NCI-H1436 (cell line): ENCODE data around the gene ARSB.
"Not testable (repeated sequence)": the region's sequence is repeated elsewhere in the genome, so short reads cannot be mapped to it uniquely, and the experiment has no call there.

Experiments
- DNase-seq: peaks from one replicate; lab custom pipeline; 2025; lab: John Stamatoyannopoulos, UW

The ARSB gene

DNA sequence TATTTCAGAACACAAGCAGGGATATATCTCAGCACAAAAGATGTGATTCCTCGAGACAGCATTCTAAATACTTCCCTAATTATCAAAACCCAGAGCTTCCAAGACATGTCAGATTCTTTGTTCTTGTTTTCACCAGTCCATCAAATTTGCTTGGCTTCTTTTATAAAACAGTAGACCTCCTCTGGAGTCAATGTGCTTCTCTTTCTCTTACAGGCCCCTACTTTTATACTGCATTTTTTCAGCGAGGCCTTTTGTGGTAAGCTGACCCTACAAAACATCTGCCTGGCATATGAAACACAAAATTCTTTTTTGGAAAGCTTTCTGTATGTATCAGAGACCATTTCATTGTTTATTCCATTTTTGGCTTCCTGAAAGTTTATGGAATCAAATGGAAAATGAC is 81.8 kb downstream of the ARSB start:
- no peak for DNase-seq

- no peak for DNase-seq
Measured at GRCh38 chr5:78899922-78900362, 85.2 kb downstream of the ARSB start.

DNA sequence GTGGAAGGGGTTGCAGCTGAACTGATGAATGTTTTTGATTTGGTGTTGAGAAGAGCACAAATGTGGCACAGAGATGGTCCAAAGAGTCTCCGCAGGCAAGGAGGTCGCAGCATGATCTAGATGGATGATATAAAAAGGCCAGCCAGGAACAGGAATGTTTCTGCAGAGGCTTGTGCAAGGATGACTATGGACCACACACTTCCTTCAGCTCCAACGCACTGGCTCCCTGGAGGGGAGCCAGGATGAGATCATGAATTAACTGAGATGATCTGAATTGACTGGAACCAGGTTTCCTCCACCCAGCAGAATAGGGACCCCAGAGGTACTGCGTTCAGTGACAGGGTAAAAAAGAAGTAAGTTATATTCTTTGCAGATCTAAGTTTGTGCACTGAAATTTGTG is 89.0 kb downstream of the ARSB start:
- DNase-seq: no peak

GRCh38 chr5:78895616-78896015 is 89.5 kb downstream of the ARSB start:
- no peak for DNase-seq

DNA sequence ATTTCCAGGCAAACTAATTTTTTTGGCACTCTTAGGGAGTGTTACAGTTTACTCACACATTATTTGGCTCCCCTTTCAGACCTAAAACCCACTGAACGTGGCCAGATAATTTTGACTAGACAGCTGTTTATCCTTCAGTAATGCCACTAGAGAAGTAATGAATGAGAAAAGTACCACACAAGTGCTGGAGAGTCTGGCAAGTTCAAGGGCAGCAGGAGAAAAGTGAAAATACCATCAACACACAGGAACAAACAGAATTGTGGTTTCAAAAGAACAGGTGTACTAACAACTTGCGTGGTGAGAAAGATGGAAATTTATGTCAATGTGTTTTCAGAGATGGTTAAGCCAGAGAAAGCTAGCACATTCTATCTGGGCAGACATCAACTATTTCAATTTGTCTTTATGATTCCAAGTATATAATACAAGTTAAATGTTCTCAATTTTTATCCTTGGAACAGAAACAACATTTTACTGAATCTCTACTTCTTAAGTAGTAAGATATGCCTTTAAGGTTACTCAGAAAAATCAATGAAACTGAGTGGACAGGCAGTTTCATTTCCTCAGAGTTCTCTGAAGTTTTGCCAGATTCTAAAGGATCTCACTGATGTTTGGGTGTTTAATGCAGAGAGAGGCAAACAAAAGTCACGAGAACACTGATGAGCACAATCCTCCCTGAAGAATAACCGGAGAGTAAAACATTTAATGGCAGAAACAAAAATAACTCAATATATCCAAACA is 91.0 kb downstream of the ARSB start:
- DNase-seq: no peak

- DNase-seq: no peak
Measured at GRCh38 chr5:78890667-78891379, 94.3 kb downstream of the ARSB start.

- no peak for DNase-seq
Measured at GRCh38 chr5:78889369-78890140, 95.6 kb downstream of the ARSB start.

DNA sequence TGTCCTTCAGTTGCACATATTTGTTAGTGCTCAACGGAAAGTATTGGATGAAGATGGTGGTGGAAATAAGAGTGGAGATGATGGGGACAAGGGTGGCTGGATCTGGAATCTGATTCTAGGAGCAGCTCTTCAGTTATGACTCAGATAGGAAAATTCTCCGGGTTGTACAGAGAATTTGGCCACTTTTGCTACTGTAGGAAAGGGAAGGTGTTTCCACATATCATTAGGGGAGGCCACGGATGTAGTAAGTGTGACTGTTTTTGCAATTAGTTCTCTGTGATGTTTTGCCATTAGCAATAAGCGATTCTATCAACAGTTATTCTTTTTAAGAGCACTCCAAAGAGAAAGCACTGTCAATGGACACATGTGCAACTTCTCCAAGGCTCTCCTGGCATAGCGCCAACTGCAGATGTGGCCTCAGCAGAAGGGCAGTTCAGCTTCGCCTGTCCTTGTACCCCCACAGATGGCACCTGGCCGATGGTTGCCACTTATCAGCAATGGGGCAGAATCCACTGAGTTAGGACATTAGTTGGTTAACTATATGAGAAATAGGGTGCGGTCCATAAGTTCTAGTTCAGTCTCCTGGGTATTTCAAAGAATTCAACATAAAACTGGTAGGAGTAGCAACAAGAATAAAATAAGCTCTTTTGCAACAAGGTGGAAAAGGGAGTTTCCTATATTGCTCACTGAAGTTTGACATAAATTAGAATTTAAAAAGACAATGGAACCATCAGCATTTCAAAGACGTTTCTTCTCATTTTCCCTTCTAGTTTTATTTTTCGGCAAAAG is 96.3 kb downstream of the ARSB start:
- DNase-seq: no peak

DNA sequence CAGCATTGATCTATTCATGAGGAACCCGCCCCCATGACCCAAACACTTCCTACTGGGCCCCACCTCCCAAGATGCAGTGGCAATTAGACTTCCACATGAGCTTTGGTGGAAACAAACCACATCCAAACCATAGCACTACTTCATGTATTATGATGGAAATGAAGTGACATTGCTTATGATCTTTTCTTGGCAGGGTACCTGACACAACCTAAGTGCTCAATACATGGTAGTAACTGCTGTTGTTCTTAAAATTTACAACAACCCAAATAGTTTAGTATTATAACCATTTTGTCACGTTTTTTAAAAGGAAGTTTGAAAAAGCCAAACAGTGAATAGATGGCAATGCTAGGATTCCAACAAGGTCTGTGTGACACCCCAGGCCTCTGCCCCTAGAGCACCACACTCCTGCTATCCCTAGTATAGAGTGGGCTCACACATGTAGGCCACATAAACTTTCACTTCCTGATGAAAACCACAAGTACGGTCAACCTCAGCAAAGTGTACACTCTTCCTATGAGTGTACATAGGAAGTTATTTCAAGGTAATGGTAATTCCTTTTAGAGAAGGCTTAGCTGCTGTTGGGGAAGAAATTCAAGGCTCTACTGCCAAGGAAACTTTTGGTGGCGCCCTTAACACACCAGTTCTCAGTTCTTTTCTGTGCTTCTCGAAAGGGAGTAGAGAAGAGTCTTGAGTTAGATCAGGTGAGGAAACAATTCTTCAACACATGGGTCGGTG is 97.6 kb downstream of the ARSB start:
- no peak for DNase-seq

GRCh38 chr5:78886341-78887230 is 98.5 kb downstream of the ARSB start:
- no peak for DNase-seq

DNA sequence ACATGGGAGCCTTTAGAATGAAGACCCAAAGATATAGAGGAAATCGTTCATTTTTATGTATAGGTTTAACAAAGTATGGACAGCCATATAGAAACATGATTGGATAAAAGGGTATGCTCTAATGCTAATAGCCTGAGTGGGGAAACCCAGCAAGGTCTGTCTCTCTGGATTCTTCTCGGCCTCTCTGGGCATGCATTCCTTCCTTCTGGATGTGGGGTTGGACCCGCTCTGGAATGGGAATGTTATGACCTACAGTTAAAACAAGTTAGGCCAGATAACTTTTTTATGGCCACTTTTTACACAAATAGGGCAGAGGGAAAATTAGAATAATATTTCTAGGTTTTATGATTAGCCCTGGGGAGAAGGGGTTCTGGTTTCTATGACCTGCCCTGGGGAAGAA is 103.2 kb downstream of the ARSB start:
- no peak for DNase-seq

- DNase-seq: no peak
Measured at GRCh38 chr5:78879516-78879915, 105.6 kb downstream of the ARSB start.

- DNase-seq: not testable (repeated sequence)
Measured at GRCh38 chr5:78866076-78866475, 119.0 kb downstream of the ARSB start.

- no peak for DNase-seq
Measured at GRCh38 chr5:78858364-78858763, 126.7 kb downstream of the ARSB start.

DNA sequence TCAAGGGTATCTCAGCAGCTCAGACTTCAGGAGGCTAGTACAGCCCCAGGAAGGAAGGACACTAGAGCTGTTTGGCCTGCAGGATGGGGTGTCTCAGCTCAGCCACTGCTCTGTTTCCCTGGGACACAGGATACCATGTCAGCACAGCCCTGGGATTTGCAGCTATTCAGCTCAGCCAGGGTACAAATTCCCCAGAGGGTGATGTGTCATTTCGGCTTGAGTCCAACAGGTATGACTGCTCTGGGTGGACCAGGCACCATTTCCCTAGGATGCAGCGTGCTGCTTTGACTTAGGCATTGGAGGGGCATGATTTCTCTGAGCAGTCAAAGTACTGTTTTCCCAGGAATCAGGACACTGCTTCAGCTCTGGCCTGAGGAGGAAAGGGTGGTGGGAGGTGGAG is 130.1 kb downstream of the ARSB start:
- DNase-seq: no peak

DNA sequence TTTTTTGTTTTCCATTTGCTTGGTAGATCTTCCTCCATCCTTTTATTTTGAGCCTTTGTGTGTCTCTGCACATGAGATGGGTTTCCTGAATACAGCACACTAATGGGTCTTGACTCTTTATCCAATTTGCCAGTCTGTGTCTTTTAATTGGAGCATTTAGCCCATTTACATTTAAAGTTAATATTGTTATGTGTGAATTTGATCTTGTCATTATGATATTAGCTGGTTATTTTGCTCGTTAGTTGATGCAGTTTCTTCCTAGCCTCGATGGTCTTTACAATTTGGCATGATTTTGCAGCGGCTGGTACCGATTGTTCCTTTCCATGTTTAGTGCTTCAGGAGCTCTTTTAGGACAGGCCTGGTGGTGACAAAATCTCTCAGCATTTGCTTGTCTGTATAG is 133.2 kb downstream of the ARSB start:
- not testable (repeated sequence) for DNase-seq

DNA sequence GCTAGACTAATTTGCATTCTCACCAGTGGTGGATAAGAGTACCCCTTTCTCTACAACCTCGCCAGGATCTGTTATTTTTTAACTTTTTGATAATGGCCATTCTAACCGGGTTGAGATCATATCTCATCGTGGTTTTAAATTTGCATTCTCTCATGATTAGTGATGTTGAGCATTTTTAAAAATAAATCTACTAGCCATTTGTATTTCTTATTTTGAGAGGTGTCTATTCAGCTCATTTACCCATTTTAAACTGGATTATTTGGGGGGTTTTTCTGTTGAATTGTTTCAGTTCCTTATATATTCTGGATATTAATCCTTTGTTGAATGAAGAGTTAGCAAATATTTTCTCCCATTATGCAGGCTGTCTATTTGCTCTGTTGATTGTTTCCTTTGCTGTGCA is 139.6 kb downstream of the ARSB start:
- no peak for DNase-seq

DNA sequence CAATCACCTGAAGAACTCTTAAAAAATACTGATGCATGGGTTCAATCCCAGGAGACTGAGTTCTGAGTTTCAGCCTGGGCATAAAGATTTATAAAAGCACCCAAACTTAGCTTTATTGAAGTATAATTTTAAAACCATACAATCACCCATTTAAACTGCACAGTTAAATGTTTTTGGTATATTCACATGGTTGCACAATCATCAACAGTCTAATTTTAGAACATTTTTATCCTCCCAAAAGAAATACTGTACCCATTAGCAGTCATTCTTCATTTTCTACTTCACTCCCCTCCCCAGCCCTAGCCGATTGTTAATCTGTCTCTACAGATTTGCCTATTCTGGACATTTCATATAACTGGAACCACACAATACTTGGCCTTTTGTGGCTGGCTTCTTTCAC is 141.7 kb downstream of the ARSB start:
- no peak for DNase-seq

GRCh38 chr5:78841767-78842166 is 143.3 kb downstream of the ARSB start:
- no peak for DNase-seq

DNA sequence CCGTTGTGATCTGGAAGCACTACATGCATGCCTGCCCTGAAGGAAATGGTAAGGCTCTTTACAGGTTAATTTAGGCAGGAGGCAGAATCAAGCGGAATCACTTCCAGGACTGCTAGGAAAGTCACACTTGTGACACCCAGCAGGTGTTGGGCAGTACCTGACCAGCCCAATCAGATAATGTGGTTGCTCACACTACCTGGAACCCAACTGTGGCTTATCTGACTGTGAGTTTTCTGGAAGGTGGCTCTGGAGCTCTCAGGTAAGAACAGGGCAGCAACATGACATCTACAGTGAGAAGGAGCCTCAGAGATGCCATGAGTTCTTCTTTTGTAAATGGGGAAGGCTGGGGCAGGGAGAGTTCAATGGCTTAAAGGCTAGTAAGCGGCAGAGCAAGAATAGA is 146.4 kb downstream of the ARSB start:
- no peak for DNase-seq
